Fibroblast of lung (primary cell): ENCODE data around the gene MYOZ3. TPM values are rescaled to one million over a fixed set of nuclear protein-coding genes. Genes with fewer than 3 reads are reported as not detected.

Source experiments
- DNase-seq, 2 donors: peaks; one replicate each; pipeline versions ENCODE4 v3.0.0 to v3.0.0-alpha.2; 2010; ENCODE audit warnings: low read depth in 2 of 2
- H2AFZ ChIP-seq: 2 replicates; pipeline ENCODE4 v1.5.1; 2012; ENCODE audit warnings: low read length, control low read depth, inconsistent platforms
- H3K27ac ChIP-seq: 2 replicates; pipeline ENCODE4 v1.5.1; 2011; ENCODE audit warnings: low read length, control low read depth; ENCODE audit not compliant: insufficient read depth
- H3K27me3 ChIP-seq: 2 replicates; pipeline ENCODE4 v1.5.1; 2011; ENCODE audit warnings: mild to moderate bottlenecking, low read length; ENCODE audit not compliant: control insufficient read depth, insufficient read depth
- H3K36me3 ChIP-seq: 2 replicates; pipeline ENCODE4 v1.5.1; 2011; ENCODE audit warnings: low read length; ENCODE audit not compliant: control insufficient read depth, insufficient read depth
- H3K4me1 ChIP-seq: 2 replicates; pipeline ENCODE4 v1.5.1; 2011; ENCODE audit warnings: low read length; ENCODE audit not compliant: control insufficient read depth, insufficient read depth; ENCODE audit errors: extremely low read depth
- H3K4me2 ChIP-seq: 2 replicates; pipeline ENCODE4 v1.5.1; 2011; ENCODE audit warnings: low read length, control low read depth; ENCODE audit not compliant: insufficient read depth; ENCODE audit errors: extremely low read depth
- H3K4me3 ChIP-seq, 4 experiments: fragments of 200-600 bp in 1 of 4; sonication (generic) in 1 of 4; replicated peaks in 1 of 4; 2 replicates each; pipeline ENCODE4 v1.5.1; 2011 to 2016; ENCODE audit warnings: low read length in 4 of 4, low read depth in 3 of 4, mild to moderate bottlenecking in 3 of 4, control low read depth in 2 of 4, inconsistent platforms in 1 of 4, mixed read lengths in 1 of 4; ENCODE audit not compliant: insufficient read depth in 1 of 4; ENCODE audit errors: control extremely low read depth in 1 of 4
- H3K79me2 ChIP-seq: 2 replicates; pipeline ENCODE4 v1.5.1; 2012; ENCODE audit warnings: mild to moderate bottlenecking, low read length, inconsistent platforms; ENCODE audit not compliant: control insufficient read depth, insufficient read depth
- H3K9ac ChIP-seq: 2 replicates; pipeline ENCODE4 v1.5.1; 2011; ENCODE audit warnings: mild to moderate bottlenecking, low read length, control low read depth; ENCODE audit not compliant: insufficient read depth
- H3K9me3 ChIP-seq: 2 replicates; pipeline ENCODE4 v1.5.1; 2012; ENCODE audit warnings: low read depth, low read length; ENCODE audit not compliant: control insufficient read depth, insufficient read depth
- H4K20me1 ChIP-seq: 2 replicates; pipeline ENCODE4 v1.5.1; 2011; ENCODE audit warnings: low read length; ENCODE audit not compliant: control insufficient read depth, insufficient read depth; ENCODE audit errors: extremely low read depth
- CTCF ChIP-seq, 2 donors: IDR thresholded peaks in 1 of 2; conservative IDR thresholded peaks in 1 of 2; 1 replicate in 1 of 2; 2 replicates in 1 of 2; pipeline ENCODE4 v1.5.1; 2011 to 2012; ENCODE audit warnings: low read length in 2 of 2, control low read depth in 1 of 2, inconsistent platforms in 1 of 2, low read depth in 1 of 2, mild to moderate bottlenecking in 1 of 2
- EZH2 ChIP-seq: IDR thresholded peaks from 2 replicates; pipeline ENCODE4 v1.5.1; 2012; ENCODE audit warnings: low read length, control low read depth, mild to moderate bottlenecking; ENCODE audit errors: missing control alignments
- polyA plus RNA-seq, 2 donors: library from polyadenylated mRNA; depleted of rRNA in 1 of 2; stranded (reverse) in 1 of 2; unstranded in 1 of 2; fragments of >200 nt; gene quantifications; 2 replicates each; pipeline ENCODE4 v1.2.1, GENCODE V29; 2011 to 2012; ENCODE audit warnings: missing spikeins in 1 of 2
- total RNA-seq: library from RNA; depleted of rRNA; stranded (reverse); fragments of >200 nt; gene quantifications from 2 replicates; pipeline ENCODE4 v1.2.1, GENCODE V29; 2014

The MYOZ3 gene
- total and polyA plus RNA-seq, 2 donors (not counting 1 experiment from before 2014, with no cell fraction given), result 0.14 to 0.33 TPM

- no peak overlapping the region for H2AFZ ChIP-seq
- H3K27ac ChIP-seq, result peak overlapping the region; percentile 95
- H3K4me2 ChIP-seq, result peak overlapping the region; percentile 80
- H3K4me1 ChIP-seq, result no peaks in the 10 kb centered on the region
- H3K79me2 ChIP-seq, result peaks cover 18% of the 10 kb centered on the region
- no peaks in the 10 kb centered on the region for H3K9me3 ChIP-seq
- no peaks in the 10 kb centered on the region for H4K20me1 ChIP-seq
- H3K27me3 ChIP-seq, result no peaks in the 10 kb centered on the region
- TF ChIP-seq EZH2 (no peak), CTCF (conservative IDR thresholded peaks at IDR 0.05 in 1 of 2, IDR thresholded peaks at IDR 0.05 in 1 of 2; ENCODE audit: low read depth in 1 of 2, low read length in 2 of 2) (no peak)
- peaks cover 2% of the 10 kb centered on the region for H3K36me3 ChIP-seq
- DNase-seq, result peak in 1 of 2 donors; percentile 22
- peak overlapping the region; percentile 98 for H3K9ac ChIP-seq
- H3K4me3 ChIP-seq, result peak overlapping the region; percentile 95 to 99 (median 98)
Observed at GRCh38 chr5:150700246-150700593, 39.2 kb downstream of the MYOZ3 start.

GRCh38 chr5:150700594-150701377 lies 39.7 kb downstream of the MYOZ3 start, which contains the start of gene RBM22:
Gene RBM22 (minus strand): TSS chr5:150701062. CDS start chr5:150700985, 77 bp downstream.
- TF ChIP-seq CTCF (conservative IDR thresholded peaks at IDR 0.05 in 1 of 2, IDR thresholded peaks at IDR 0.05 in 1 of 2; ENCODE audit: low read depth in 1 of 2, low read length in 2 of 2), result peak; percentile 51 to 61
- no peak for TF ChIP-seq EZH2

DNA sequence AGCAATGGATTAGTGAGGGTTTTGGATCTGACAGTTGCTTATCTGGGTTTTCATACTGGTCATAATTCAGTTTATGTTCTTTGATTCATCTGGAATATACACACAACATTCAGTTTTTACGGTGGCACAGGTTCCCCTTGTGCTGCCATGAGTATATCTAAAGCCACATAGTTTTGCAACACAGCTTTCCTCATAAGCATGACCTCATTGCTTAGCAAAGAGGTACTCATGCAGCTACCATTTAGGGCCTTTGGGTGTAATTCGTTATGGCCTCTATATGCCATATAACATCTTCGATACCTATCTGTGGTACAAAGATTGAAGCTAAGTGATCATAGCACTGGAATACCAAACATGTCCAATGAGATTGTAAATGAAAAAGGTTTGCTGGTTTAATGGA lies 42.7 kb downstream of the MYOZ3 start:
- peak in 1 of 2 donors; percentile 6 for DNase-seq
- Histone ChIP-seq H3K9me3 (no peaks in the 10 kb centered on the region), H4K20me1 (no peaks in the 10 kb centered on the region), H3K79me2 (peaks cover 18% of the 10 kb centered on the region), H3K4me3 (no peak overlapping the region), H3K4me2 (no peak overlapping the region), H3K9ac (no peak overlapping the region), H3K4me1 (no peaks in the 10 kb centered on the region), H3K36me3 (no peaks in the 10 kb centered on the region), H3K27me3 (no peaks in the 10 kb centered on the region), H2AFZ (no peak overlapping the region), H3K27ac (no peak overlapping the region)
- TF ChIP-seq CTCF (conservative IDR thresholded peaks at IDR 0.05 in 1 of 2, IDR thresholded peaks at IDR 0.05 in 1 of 2; ENCODE audit: low read depth in 1 of 2, low read length in 2 of 2), result no peak

More at GRCh38 chr5:150700594-150701377, 39.7 kb downstream of the MYOZ3 start, which contains the start of gene RBM22:
- DNase-seq, result peak; percentile 86 to 87
- Histone ChIP-seq H3K4me3 (peak within 1 kb of the TSS; percentile 95 to 99 (median 98)), H3K27me3 (no peaks in the 10 kb centered on the region), H3K4me1 (no peaks in the 10 kb centered on the region), H3K79me2 (peaks cover 18% of the 10 kb centered on the region), H4K20me1 (no peaks in the 10 kb centered on the region), H2AFZ (peak within 1 kb of the TSS; percentile 99), H3K9ac (peak within 1 kb of the TSS; percentile 98), H3K36me3 (peaks cover 2% of the 10 kb centered on the region), H3K9me3 (no peaks in the 10 kb centered on the region), H3K27ac (peak within 1 kb of the TSS; percentile 95), H3K4me2 (peak within 1 kb of the TSS; percentile 88)
